ENCODE data around the gene TSPAN9. TPM values are rescaled to one million over a fixed set of nuclear protein-coding genes. Genes with fewer than 3 reads are reported as not detected.

The TSPAN9 gene
- total and polyA plus RNA-seq, 4 donors = 23.0 to 72.3 (median 33.9) TPM

DNA sequence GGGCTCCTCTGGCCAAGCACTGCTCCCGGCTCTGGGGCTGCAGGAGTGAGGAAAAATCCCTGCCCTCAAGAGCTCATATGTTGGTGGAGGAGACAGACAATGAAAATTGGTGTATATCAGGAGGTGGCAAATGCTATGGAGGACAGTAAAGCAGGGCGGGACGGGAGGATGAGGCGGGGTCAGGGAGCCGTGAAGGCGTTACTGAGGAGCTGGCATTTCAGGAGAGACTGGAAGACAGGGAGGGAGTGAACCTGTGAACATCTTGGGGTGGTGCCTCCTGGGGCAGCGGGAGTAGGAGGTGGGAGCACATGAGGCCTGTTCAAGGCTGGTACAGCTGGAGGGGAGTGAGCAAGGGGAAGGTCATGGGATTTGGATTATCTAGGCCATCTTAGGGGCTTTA lies 26.6 kb downstream of the TSPAN9 start:
- Histone ChIP-seq H3K27me3 (ENCODE audit: control insufficient read depth in 3 of 3, insufficient read depth in 3 of 3, low read length in 2 of 3) (no peaks in the 10 kb centered on the region), H3K36me3 (ENCODE audit: control insufficient read depth in 4 of 4, insufficient read depth in 4 of 4, low read length in 4 of 4) (peaks cover 0 to 2% (median 0%) of the 10 kb centered on the region in 4 donors), H3K9me3 (ENCODE audit: control insufficient read depth in 4 of 4, insufficient read depth in 3 of 4, low read length in 3 of 4) (no peaks in the 10 kb centered on the region), H3K4me1 (ENCODE audit: control insufficient read depth in 5 of 5, insufficient read depth in 5 of 5, low read length in 5 of 5) (peaks cover 10 to 37% (median 11%) of the 10 kb centered on the region in 5 donors), H3K4me3 (no peak overlapping the region), H3K9ac (ENCODE audit: insufficient read depth in 1 of 2, low read length in 2 of 2) (no peak overlapping the region), H3K27ac (ENCODE audit: low read depth in 1 of 2, low read length in 1 of 2) (peak overlapping the region in 1 of 2 donors; percentile 60)
- ATAC-seq (ENCODE audit: insufficient read depth, low FRiP score) (no peak), DNase-seq (no peak)
- no peak for TF ChIP-seq CTCF (IDR thresholded peaks at IDR 0.05; ENCODE audit: control extremely low read depth, extremely low read depth)
- 85 to 87% methylated on average over 7 of the region's 7 CpGs for WGBS, 2 donors

GRCh38 chr12:3105690-3106479 lies 28.7 kb downstream of the TSPAN9 start:
- no peak for TF ChIP-seq CTCF (IDR thresholded peaks at IDR 0.05; ENCODE audit: control extremely low read depth, extremely low read depth)
- H3K4me1 ChIP-seq (ENCODE audit: control insufficient read depth in 5 of 5, insufficient read depth in 5 of 5, low read length in 5 of 5) = peaks cover 9 to 31% (median 11%) of the 10 kb centered on the region in 5 donors
- no peak overlapping the region for H3K9ac ChIP-seq (ENCODE audit: insufficient read depth in 1 of 2, low read length in 2 of 2)
- H3K9me3 ChIP-seq (ENCODE audit: control insufficient read depth in 4 of 4, insufficient read depth in 3 of 4, low read length in 3 of 4) = no peaks in the 10 kb centered on the region
- no peak overlapping the region for H3K4me3 ChIP-seq
- ATAC-seq (ENCODE audit: insufficient read depth, low FRiP score) = no peak
- no peaks in the 10 kb centered on the region for H3K27me3 ChIP-seq (ENCODE audit: control insufficient read depth in 3 of 3, insufficient read depth in 3 of 3, low read length in 2 of 3)
- no peak overlapping the region for H3K27ac ChIP-seq (ENCODE audit: low read depth in 1 of 2, low read length in 1 of 2)
- DNase-seq = no peak
- 91 to 95% methylated on average over 29 of the region's 29 CpGs for WGBS, 2 donors
- H3K36me3 ChIP-seq (ENCODE audit: control insufficient read depth in 4 of 4, insufficient read depth in 4 of 4, low read length in 4 of 4) = peaks cover 0 to 2% (median 0%) of the 10 kb centered on the region in 4 donors

DNA sequence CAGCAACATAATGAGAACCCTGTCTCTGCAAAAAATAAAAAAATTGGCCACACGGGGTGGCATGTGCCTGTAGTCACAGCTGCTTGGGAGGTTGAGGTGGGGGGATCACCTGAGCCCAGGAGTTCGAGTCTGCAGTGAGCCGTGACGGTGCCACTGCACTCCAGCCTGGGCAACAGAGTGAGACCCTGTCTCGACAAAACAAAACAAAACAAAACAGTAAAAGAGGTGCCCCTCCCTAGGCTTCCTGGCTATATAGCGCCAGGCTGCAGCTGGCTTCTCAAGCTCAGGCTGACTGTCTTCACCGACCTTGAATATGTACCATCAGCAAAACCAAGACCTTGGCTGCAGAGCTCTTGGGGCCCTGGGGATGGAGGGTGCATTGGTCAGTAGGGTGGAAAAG lies 29.4 kb downstream of the TSPAN9 start:
- H3K27ac ChIP-seq (ENCODE audit: low read depth in 1 of 2, low read length in 1 of 2) = peak overlapping the region in 1 of 2 donors; percentile 26
- H3K9me3 ChIP-seq (ENCODE audit: control insufficient read depth in 4 of 4, insufficient read depth in 3 of 4, low read length in 3 of 4) = no peaks in the 10 kb centered on the region
- H3K36me3 ChIP-seq (ENCODE audit: control insufficient read depth in 4 of 4, insufficient read depth in 4 of 4, low read length in 4 of 4) = peaks cover 0 to 2% (median 0%) of the 10 kb centered on the region in 4 donors
- ATAC-seq (ENCODE audit: insufficient read depth, low FRiP score) (no peak), DNase-seq (no peak)
- H3K9ac ChIP-seq (ENCODE audit: insufficient read depth in 1 of 2, low read length in 2 of 2) = no peak overlapping the region
- WGBS, 2 donors = 70 to 74% methylated on average over 7 of the region's 7 CpGs
- H3K27me3 ChIP-seq (ENCODE audit: control insufficient read depth in 3 of 3, insufficient read depth in 3 of 3, low read length in 2 of 3) = no peaks in the 10 kb centered on the region
- H3K4me3 ChIP-seq = no peak overlapping the region
- H3K4me1 ChIP-seq (ENCODE audit: control insufficient read depth in 5 of 5, insufficient read depth in 5 of 5, low read length in 5 of 5) = peaks cover 9 to 29% (median 11%) of the 10 kb centered on the region in 5 donors
- TF ChIP-seq CTCF (IDR thresholded peaks at IDR 0.05; ENCODE audit: control extremely low read depth, extremely low read depth) = no peak
